Ovary (tissue), 3 donors: ENCODE data around the gene MORN1.

Experiments
- CTCF ChIP-seq, 3 donors: fragments of 450-650 bp in 2 of 3; fragments of 200-600 bp in 1 of 3; IDR thresholded peaks; one replicate each; pipeline versions ENCODE4 v1.5.1 to v1.8.0; 2016 to 2022; ENCODE audit warnings: antibody characterized with exemption in 3 of 3, mild to moderate bottlenecking in 1 of 3
- EP300 ChIP-seq: sonication (generic); formaldehyde crosslinking; IDR thresholded peaks from one replicate; pipeline ENCODE4 v1.6.1; 2017; ENCODE audit warnings: antibody characterized with exemption
- POLR2A ChIP-seq: fragments of 450-650 bp; IDR thresholded peaks from one replicate; pipeline ENCODE4 v1.6.1; 2017; ENCODE audit warnings: antibody characterized with exemption, mild to moderate bottlenecking, moderate library complexity
- donor health status: DM: no; HTN: no; CAD: no.

DNA sequence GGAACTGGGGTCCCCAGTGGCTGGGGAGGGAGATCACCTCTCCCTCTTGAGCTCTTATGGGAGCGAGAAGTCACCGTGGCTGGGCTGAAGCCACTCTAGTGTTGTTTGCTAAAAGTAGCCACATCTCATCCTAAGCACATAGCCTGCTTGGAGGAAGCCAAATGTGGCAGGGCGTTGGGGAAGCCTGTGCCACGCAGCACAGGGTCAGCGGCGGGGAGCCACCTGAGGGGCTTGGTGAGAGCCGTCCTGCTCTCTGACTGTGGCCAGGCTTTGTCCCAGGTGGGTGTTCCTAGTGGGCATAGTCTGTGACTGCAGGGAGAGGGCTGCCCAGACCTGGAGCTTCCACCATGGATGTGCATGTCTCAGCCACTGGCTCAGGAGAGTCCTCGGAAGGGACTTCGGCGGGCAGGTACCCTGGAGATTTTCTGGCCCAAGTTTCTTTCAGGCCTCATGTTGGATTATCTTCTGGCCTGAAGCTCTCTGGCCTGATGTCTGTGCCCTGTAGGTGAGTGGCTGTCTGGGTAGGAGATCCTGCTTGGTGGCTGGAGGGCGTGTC, 38.9 kb downstream of the MORN1 start:
- no peak for TF ChIP-seq CTCF (IDR thresholded peaks at IDR 0.05)
- no peak for TF ChIP-seq POLR2A
- TF ChIP-seq EP300: no peak
